Kidney glomerular epithelial cell (primary cell): ENCODE measurements around the gene AGO4.

ENCODE experiments used
- DNase-seq: peaks from one replicate; lab custom pipeline; 2025; lab: John Stamatoyannopoulos, UW

AGO4 gene

GRCh38 chr1:35894656-35895055 is 86.8 kb downstream of the AGO4 start:
- no peak for DNase-seq

- DNase-seq, result no peak
These were observed 92.1 kb downstream of the AGO4 start for GRCh38 chr1:35899941-35900340.

GRCh38 chr1:35901235-35901634 is 93.4 kb downstream of the AGO4 start:
- DNase-seq, result no peak

- DNase-seq, result no peak
These were observed 94.9 kb downstream of the AGO4 start for GRCh38 chr1:35902671-35903070.
